ENCODE results near the gene SNAPC5. TPM values are rescaled to one million over a fixed set of nuclear protein-coding genes. Genes with fewer than 3 reads are reported as not detected.

The SNAPC5 gene
- total and polyA plus RNA-seq, 2 of the 13 experiments (the other 11 are each of a cell fraction or from before 2014, with no cell fraction given) = 14.8 to 36.2 TPM

DNA sequence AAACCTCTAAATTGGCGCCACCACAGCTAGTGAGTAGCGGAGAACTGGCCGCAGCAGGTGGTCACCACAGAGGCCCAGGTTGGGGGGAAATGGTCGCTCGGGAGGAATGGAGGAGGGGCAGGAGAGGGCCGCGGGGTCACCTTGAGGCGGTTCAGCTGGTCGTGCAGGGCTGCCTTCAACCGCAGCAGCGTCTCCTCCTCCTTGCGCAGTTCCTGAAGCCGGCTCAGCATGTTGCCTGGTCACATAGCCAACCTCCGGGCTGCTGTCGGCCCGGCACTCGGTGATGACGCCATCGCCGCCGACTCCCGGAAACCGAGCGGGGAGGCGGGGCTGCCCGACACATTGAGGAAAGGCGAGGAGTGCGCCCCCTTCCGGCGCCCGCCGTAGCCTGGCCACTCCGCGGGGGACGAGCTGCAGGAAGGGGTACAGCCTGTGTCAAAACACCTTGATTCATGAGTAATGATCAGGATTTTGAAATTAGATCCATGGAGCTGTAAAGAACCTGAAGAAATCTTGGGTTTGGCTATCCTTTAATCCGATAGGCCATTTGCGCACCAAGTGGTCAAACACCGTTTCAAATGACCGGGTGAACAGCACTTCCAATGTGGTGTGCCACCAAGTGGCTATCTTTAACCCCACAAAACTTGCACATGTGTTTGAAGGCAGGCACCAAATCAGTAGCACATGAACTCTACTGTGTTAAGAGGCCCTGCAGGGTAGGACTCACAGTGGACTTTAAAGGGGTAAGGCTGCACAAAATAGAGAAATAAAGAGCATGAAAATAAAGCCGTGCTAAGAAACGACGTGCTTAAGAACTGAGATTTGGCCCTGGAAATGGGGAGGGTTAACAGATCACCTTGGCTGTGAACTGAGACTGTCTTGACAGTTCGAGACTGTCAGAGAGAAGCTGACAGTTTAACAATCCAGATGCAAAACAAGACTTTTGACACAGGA is at the start of gene SNAPC5 (continued):
- TF ChIP-seq, protein P1, sequence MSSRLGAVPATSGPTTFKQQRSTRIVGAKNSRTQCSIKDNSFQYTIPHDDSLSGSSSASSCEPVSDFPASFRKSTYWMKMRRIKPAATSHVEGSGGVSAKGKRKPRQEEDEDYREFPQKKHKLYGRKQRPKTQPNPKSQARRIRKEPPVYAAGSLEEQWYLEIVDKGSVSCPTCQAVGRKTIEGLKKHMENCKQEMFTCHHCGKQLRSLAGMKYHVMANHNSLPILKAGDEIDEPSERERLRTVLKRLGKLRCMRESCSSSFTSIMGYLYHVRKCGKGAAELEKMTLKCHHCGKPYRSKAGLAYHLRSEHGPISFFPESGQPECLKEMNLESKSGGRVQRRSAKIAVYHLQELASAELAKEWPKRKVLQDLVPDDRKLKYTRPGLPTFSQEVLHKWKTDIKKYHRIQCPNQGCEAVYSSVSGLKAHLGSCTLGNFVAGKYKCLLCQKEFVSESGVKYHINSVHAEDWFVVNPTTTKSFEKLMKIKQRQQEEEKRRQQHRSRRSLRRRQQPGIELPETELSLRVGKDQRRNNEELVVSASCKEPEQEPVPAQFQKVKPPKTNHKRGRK (CRISPR knock-in tag; IDR thresholded peaks at IDR 0.05) = 0 out of 2 replicates have a peak, but pooled peaks have one; percentile 28
- TF ChIP-seq, protein P2, sequence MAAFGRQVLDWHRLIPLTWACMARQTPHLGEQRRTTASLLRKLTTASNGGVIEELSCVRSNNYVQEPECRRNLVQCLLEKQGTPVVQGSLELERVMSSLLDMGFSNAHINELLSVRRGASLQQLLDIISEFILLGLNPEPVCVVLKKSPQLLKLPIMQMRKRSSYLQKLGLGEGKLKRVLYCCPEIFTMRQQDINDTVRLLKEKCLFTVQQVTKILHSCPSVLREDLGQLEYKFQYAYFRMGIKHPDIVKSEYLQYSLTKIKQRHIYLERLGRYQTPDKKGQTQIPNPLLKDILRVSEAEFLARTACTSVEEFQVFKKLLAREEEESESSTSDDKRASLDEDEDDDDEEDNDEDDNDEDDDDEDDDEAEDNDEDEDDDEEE (CRISPR knock-in tag; IDR thresholded peaks at IDR 0.05) = peak; percentile 25; the same call in 1 of the 2 replicates
- TF ChIP-seq CEBPG (CRISPR knock-in tag; IDR thresholded peaks at IDR 0.05) (peak; percentile 73), TBL1XR1 (IDR thresholded peaks at IDR 0.05; ENCODE audit: borderline replicate concordance, low read length, partially characterized antibody) (peak; percentile 52), ZBTB20 (CRISPR knock-in tag; IDR thresholded peaks at IDR 0.05; ENCODE audit: borderline replicate concordance, low read depth) (peak; percentile 69; the same call in 1 of the 2 replicates), ZKSCAN5 (CRISPR knock-in tag; IDR thresholded peaks at IDR 0.05) (no peak), KMT2A (CRISPR knock-in tag; IDR thresholded peaks at IDR 0.05) (peak; percentile 93), NCOA1 (CRISPR knock-in tag; IDR thresholded peaks at IDR 0.05) (peak; percentile 79; the same call in 1 of the 2 replicates), ZSCAN21 (CRISPR knock-in tag; IDR thresholded peaks at IDR 0.05; ENCODE audit: borderline replicate concordance) (peak; percentile 80), ZNF143 (CRISPR knock-in tag; IDR thresholded peaks at IDR 0.05) (0 out of 2 replicates have a peak, but pooled peaks have one; percentile 27), KLF11 (CRISPR knock-in tag; IDR thresholded peaks at IDR 0.05) (peak; percentile 72; the same call in 1 of the 2 replicates), ZNF850 (CRISPR knock-in tag; conservative IDR thresholded peaks at IDR 0.05) (0 out of 2 replicates have a peak, but pooled peaks have one; percentile 43), ZBTB38 (CRISPR knock-in tag; IDR thresholded peaks at IDR 0.05) (peak; percentile 81; the same call in 1 of the 2 replicates), ZNF652 (CRISPR knock-in tag; IDR thresholded peaks at IDR 0.05; ENCODE audit: borderline replicate concordance, low read depth) (peak; percentile 49; the same call in 1 of the 2 replicates), ZC3H13 (CRISPR knock-in tag; IDR thresholded peaks at IDR 0.05) (peak; percentile 98), ZNF263 (CRISPR knock-in tag; IDR thresholded peaks at IDR 0.05) (no peak), HOXA3 (CRISPR knock-in tag; IDR thresholded peaks at IDR 0.05) (peak; percentile 95)
- TF ChIP-seq, protein P3, sequence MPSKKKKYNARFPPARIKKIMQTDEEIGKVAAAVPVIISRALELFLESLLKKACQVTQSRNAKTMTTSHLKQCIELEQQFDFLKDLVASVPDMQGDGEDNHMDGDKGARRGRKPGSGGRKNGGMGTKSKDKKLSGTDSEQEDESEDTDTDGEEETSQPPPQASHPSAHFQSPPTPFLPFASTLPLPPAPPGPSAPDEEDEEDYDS (CRISPR knock-in tag; IDR thresholded peaks at IDR 0.05) = peak; percentile 78
- TF ChIP-seq, protein P4, sequence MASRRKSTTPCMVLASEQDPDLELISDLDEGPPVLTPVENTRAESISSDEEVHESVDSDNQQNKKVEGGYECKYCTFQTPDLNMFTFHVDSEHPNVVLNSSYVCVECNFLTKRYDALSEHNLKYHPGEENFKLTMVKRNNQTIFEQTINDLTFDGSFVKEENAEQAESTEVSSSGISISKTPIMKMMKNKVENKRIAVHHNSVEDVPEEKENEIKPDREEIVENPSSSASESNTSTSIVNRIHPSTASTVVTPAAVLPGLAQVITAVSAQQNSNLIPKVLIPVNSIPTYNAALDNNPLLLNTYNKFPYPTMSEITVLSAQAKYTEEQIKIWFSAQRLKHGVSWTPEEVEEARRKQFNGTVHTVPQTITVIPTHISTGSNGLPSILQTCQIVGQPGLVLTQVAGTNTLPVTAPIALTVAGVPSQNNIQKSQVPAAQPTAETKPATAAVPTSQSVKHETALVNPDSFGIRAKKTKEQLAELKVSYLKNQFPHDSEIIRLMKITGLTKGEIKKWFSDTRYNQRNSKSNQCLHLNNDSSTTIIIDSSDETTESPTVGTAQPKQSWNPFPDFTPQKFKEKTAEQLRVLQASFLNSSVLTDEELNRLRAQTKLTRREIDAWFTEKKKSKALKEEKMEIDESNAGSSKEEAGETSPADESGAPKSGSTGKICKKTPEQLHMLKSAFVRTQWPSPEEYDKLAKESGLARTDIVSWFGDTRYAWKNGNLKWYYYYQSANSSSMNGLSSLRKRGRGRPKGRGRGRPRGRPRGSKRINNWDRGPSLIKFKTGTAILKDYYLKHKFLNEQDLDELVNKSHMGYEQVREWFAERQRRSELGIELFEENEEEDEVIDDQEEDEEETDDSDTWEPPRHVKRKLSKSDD (CRISPR knock-in tag; IDR thresholded peaks at IDR 0.05; ENCODE audit: low read depth) = peak; percentile 81
- TF ChIP-seq, protein P5, sequence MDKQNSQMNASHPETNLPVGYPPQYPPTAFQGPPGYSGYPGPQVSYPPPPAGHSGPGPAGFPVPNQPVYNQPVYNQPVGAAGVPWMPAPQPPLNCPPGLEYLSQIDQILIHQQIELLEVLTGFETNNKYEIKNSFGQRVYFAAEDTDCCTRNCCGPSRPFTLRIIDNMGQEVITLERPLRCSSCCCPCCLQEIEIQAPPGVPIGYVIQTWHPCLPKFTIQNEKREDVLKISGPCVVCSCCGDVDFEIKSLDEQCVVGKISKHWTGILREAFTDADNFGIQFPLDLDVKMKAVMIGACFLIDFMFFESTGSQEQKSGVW (CRISPR knock-in tag; IDR thresholded peaks at IDR 0.05; ENCODE audit: borderline replicate concordance) = no peak

All from HepG2 (cell line).